Measurements from ENCODE around the gene TUBA1A.

The TUBA1A gene

GRCh38 chr12:49174218-49174617 lies 14.7 kb downstream of the TUBA1A start:
- TF ChIP-seq SIN3A (IDR thresholded peaks at IDR 0.05; ENCODE audit: borderline replicate concordance, insufficient read depth, low read length) (no peak), FOXP2 (optimal IDR thresholded peaks at IDR 0.05; ENCODE audit: borderline replicate concordance, extremely low read depth, extremely low read length, insufficient read depth) (no peak), TAF1 (IDR thresholded peaks at IDR 0.05; ENCODE audit: borderline replicate concordance, insufficient read depth, low read length) (no peak), POLR2AphosphoS5 (IDR thresholded peaks at IDR 0.05; ENCODE audit: low read depth, low read length) (no peak), REST (IDR thresholded peaks at IDR 0.05; ENCODE audit: insufficient read depth in 1 of 2, low read depth in 2 of 2, low read length in 2 of 2) (no peak)

DNA sequence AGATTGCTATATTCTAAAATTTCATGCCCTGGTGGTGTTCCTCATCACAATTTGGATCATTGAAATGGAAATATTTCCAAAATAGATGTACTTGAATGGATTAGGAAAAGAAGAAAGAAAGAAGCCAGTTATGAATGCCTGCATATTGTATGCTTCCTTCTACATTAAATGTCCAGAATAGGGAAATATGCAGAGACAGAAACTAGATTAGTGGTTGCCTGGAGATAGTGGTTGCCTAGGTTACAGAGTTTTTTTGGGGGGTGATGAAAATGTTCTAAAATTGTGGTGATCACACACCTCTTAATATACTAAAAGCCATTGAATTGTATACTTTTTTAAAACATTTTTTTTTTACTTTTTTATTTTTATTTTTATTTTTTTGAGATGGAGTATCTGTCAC lies 18.0 kb downstream of the TUBA1A start:
- TF ChIP-seq REST (IDR thresholded peaks at IDR 0.05; ENCODE audit: insufficient read depth in 1 of 2, low read depth in 2 of 2, low read length in 2 of 2) (no peak), POLR2AphosphoS5 (IDR thresholded peaks at IDR 0.05; ENCODE audit: low read depth, low read length) (no peak), SIN3A (IDR thresholded peaks at IDR 0.05; ENCODE audit: borderline replicate concordance, insufficient read depth, low read length) (no peak), FOXP2 (optimal IDR thresholded peaks at IDR 0.05; ENCODE audit: borderline replicate concordance, extremely low read depth, extremely low read length, insufficient read depth) (no peak), TAF1 (IDR thresholded peaks at IDR 0.05; ENCODE audit: borderline replicate concordance, insufficient read depth, low read length) (no peak)

DNA sequence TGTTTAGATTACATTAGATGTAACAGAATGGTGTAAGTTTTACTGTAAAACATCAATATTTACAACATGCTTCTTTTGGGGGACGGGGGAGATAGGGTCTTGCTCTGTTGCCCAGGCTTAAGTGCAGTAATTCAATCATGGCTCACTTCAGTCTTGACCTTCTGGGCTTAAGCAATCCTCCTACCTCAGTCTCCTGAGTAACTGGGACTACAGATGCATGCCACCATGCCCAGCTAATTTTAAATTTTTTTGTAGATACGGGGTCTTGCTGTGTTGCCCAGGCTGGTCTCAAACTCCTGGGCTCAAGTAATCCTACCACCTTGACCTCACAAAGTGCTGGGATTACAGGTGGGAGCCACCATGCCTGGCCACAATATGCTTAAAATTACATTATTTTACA lies 23.8 kb downstream of the TUBA1A start:
- TF ChIP-seq SIN3A (IDR thresholded peaks at IDR 0.05; ENCODE audit: borderline replicate concordance, insufficient read depth, low read length) (no peak), POLR2AphosphoS5 (IDR thresholded peaks at IDR 0.05; ENCODE audit: low read depth, low read length) (no peak), FOXP2 (optimal IDR thresholded peaks at IDR 0.05; ENCODE audit: borderline replicate concordance, extremely low read depth, extremely low read length, insufficient read depth) (no peak), REST (IDR thresholded peaks at IDR 0.05; ENCODE audit: insufficient read depth in 1 of 2, low read depth in 2 of 2, low read length in 2 of 2) (no peak), TAF1 (IDR thresholded peaks at IDR 0.05; ENCODE audit: borderline replicate concordance, insufficient read depth, low read length) (no peak)

DNA sequence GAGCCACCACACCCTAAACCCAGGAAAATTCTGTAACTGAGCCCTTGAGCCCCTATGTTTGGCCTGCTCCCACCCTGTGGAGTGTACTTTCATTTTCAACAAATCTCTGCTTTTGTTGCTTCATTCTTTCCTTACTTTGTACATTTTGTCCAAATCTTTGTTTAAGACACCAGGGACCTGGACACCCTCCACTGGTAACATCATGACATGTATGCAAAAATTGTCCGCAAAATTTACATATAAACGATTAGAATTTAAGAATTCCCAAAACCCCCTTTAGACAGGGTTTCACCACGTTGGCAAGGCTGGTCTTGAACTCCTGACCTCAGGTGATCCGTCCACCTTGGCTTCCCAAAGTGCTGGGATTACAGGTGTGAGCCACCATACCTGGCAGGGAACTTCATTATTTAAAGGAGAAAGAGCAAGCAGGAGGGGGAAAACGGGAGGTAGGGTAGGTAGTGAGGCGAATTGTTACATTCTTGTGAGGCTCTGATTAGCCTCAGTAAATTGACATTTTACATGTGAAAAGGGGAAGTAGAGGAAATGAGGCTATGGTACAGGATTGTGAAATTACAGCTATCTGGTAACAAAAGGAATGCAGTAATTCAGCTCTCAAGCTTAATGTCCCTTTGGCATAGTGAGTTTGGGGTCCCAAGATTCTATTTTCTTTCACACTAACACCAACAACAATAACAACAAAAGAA lies 27.6 kb downstream of the TUBA1A start:
- TF ChIP-seq SIN3A (IDR thresholded peaks at IDR 0.05; ENCODE audit: borderline replicate concordance, insufficient read depth, low read length) (no peak), TAF1 (IDR thresholded peaks at IDR 0.05; ENCODE audit: borderline replicate concordance, insufficient read depth, low read length) (no peak), POLR2AphosphoS5 (IDR thresholded peaks at IDR 0.05; ENCODE audit: low read depth, low read length) (no peak)

DNA sequence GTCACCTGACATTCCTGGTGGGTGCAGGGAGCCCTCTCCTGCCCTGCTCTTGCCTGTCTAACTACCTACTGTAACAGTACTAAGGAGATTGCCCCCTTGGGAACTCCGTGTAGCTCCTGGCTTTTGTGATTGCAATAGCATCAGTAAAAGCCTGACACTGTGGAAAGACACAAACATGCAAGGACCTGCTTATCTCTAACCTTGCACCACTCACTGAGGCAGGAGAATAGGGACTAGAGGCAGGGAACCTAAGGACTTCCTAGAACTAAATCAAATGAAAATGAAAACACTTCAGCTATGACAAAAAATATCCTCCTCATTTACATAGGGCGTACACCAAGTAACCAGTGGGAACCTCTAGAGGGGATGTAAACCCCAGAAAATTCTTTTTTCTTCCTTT lies 28.5 kb downstream of the TUBA1A start:
- no peak for TF ChIP-seq TAF1 (IDR thresholded peaks at IDR 0.05; ENCODE audit: borderline replicate concordance, insufficient read depth, low read length)
- TF ChIP-seq POLR2AphosphoS5 (IDR thresholded peaks at IDR 0.05; ENCODE audit: low read depth, low read length), result no peak
- TF ChIP-seq SIN3A (IDR thresholded peaks at IDR 0.05; ENCODE audit: borderline replicate concordance, insufficient read depth, low read length), result no peak
- TF ChIP-seq FOXP2 (optimal IDR thresholded peaks at IDR 0.05; ENCODE audit: borderline replicate concordance, extremely low read depth, extremely low read length, insufficient read depth), result no peak
- TF ChIP-seq REST (IDR thresholded peaks at IDR 0.05; ENCODE audit: insufficient read depth in 1 of 2, low read depth in 2 of 2, low read length in 2 of 2), result no peak
